GM06990 (cell line): ENCODE data around the gene BCAS3.

ENCODE experiments used
- DNase-seq: peaks from one replicate; pipeline ENCODE4 v3.0.0-alpha.2; 2011; ENCODE audit not compliant: insufficient read length; ENCODE audit errors: extremely low read depth
- H3K27me3 ChIP-seq: replicated peaks from 2 replicates; pipeline ENCODE4 v1.6.0; 2011; ENCODE audit warnings: low read length; ENCODE audit not compliant: control insufficient read depth, insufficient read depth
- H3K36me3 ChIP-seq: 2 replicates; pipeline ENCODE4 v1.5.1; 2011; ENCODE audit warnings: low read length; ENCODE audit not compliant: control insufficient read depth, insufficient read depth
- H3K4me3 ChIP-seq: replicated peaks from 2 replicates; pipeline ENCODE4 v1.5.1; 2011; ENCODE audit warnings: low read depth, mild to moderate bottlenecking, control low read depth, low read length
- CTCF ChIP-seq: IDR thresholded peaks from 2 replicates; pipeline ENCODE4 v1.5.1; 2011; ENCODE audit warnings: low read length, control low read depth, mild to moderate bottlenecking, inconsistent platforms; ENCODE audit not compliant: insufficient read depth, poor library complexity, severe bottlenecking

The BCAS3 gene

DNA sequence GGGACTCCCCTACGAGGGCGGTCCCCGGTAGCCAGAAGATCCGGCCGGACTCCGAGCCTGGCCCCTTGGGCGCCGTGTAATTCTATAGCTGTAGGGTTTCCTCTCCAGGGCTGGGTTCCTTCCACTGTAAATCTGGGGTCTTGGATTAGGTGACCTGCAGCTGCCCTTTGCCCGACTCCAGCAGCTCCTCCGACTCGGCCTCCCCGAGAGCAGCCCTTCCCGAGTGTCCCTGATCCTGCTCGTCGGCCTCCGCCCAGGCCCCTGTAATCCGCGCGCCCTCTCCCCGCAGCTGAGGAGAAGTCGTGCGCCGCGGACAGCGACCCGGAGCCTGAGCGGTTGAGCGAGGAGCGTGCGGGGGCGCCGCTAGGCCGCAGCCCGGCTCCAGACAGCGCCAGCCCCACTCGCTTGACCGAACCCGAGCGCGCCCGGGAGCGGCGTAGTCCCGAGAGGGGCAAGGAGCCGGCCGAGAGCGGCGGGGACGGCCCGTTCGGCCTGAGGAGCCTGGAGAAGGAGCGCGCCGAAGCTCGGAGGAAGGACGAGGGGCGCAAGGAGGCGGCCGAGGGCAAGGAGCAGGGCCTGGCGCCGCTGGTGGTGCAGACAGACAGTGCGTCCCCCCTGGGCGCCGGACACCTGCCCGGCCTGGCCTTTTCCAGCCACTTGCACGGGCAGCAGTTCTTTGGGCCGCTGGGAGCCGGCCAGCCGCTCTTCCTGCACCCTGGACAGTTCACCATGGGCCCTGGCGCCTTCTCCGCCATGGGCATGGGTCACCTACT, 727.4 kb downstream of the BCAS3 start:
- Histone ChIP-seq H3K27me3 (peaks cover 10% of the 10 kb centered on the region), H3K4me3 (no peak overlapping the region)
- TF ChIP-seq CTCF, result no peak

GRCh38 chr17:61405686-61406536, 728.3 kb downstream of the BCAS3 start:
- TF ChIP-seq CTCF, result no peak
- Histone ChIP-seq H3K36me3 (no peaks in the 10 kb centered on the region), H3K4me3 (no peak overlapping the region), H3K27me3 (peaks cover 13% of the 10 kb centered on the region)
- no peak for DNase-seq

More for the DNA sequence above, 727.4 kb downstream of the BCAS3 start:
- no peak for DNase-seq
- no peaks in the 10 kb centered on the region for H3K36me3 ChIP-seq

DNA sequence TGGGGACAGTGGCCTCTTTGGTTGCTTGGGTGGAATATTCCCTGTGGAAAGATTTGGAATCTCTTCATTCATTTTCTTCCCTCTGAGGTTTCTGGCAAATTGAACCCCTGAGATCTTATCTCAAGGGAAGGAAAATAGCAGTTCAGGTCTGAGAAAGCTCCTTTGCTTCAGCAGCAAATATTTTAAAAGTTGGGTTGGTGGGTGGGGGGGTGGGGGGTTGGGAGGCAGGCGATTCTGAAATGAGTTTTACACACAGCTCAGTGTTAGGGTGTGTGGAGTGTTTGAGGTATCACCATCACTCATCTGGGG, 728.8 kb downstream of the BCAS3 start:
- H3K36me3 ChIP-seq, result no peaks in the 10 kb centered on the region
- peaks cover 14% of the 10 kb centered on the region for H3K27me3 ChIP-seq

DNA sequence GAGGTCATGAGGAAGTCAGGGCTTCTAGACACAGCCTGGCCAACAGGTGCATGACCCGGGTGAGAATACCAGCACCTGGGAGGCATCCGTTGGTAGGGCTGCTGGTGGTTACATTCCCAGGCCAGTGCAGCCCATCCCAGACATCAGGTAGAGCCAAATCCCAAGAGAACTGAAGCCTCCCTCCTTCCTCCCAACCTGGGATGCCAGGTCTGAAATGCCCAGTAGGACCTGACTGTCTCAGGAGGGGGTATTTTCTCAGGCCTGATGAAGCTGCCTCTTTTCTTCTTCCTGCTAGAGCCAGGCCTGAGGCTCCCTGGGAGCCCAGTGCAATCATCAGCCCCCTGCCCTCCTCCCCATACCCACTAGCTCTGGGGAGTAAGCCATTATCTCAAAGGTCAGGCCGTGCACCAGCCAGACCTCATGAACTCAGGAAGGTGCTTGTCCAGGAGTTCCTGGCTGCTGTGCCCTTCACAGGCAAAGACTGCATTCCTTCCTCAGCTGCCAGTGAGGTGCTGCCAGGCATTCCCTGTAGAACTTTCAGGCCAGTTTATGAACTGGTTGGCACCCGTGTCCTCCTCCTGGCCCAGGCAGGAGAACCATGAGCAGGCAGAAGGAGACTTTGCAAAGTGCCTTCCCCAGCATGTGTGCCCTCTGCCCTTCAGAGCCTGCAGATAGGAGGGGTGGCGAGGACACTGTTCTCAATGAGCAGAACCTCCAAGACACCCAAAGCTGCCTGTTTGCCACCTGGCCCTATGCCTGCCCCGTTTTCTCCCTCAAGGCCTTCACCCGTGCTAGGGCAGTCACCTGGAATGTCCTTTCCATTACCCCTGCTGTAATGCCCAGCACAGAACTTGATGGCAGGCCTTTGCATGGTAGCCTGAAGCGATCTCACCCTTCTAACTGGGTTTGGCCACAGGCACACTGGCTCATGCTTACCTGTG, 729.6 kb downstream of the BCAS3 start:
- peaks cover 15% of the 10 kb centered on the region for H3K27me3 ChIP-seq
- no peak overlapping the region for H3K4me3 ChIP-seq
- H3K36me3 ChIP-seq, result no peaks in the 10 kb centered on the region
- TF ChIP-seq CTCF, result no peak
- no peak for DNase-seq

More for the DNA sequence above, 728.8 kb downstream of the BCAS3 start:
- DNase-seq, result no peak
- no peak overlapping the region for H3K4me3 ChIP-seq
- TF ChIP-seq CTCF, result no peak

GRCh38 chr17:61408151-61409041, 730.7 kb downstream of the BCAS3 start:
- Histone ChIP-seq H3K4me3 (no peak overlapping the region), H3K36me3 (no peaks in the 10 kb centered on the region), H3K27me3 (peaks cover 15% of the 10 kb centered on the region)
- no peak for DNase-seq
- no peak for TF ChIP-seq CTCF
